Kidney epithelial cell (primary cell): ENCODE measurements around the gene ZNF350. TPM values are rescaled to one million over a fixed set of nuclear protein-coding genes. Genes with fewer than 3 reads are reported as not detected.

Experiments
- DNase-seq: peaks from one replicate; pipeline ENCODE4 v3.0.0-alpha.2; 2010; ENCODE audit warnings: low read depth
- H3K27me3 ChIP-seq: 2 replicates; pipeline ENCODE4 v1.6.0; 2011; ENCODE audit warnings: low read length; ENCODE audit not compliant: control insufficient read depth, insufficient read depth
- H3K36me3 ChIP-seq: 2 replicates; pipeline ENCODE4 v1.5.1; 2011; ENCODE audit warnings: low read length; ENCODE audit not compliant: control insufficient read depth, insufficient read depth
- H3K4me3 ChIP-seq: 2 replicates; pipeline ENCODE4 v1.5.1; 2011; ENCODE audit warnings: low read depth, mild to moderate bottlenecking, control low read depth, low read length
- total RNA-seq: library from RNA; depleted of rRNA; stranded (reverse); fragments of >200 nt; gene quantifications from 2 replicates; pipeline ENCODE4 v1.2.3, GENCODE V29; 2015
- TF ChIP-seq, protein P1 (sequence below): IDR thresholded peaks from 2 replicates; pipeline ENCODE4 v1.5.1; 2011; ENCODE audit warnings: mild to moderate bottlenecking, moderate library complexity, low read length, control low read depth, inconsistent platforms; ENCODE audit not compliant: insufficient read depth, poor library complexity, severe bottlenecking

ZNF350 gene
- total RNA-seq, 1 donor from 2014 or later = 10.4 TPM

GRCh38 chr19:51919606-51920005, 67.0 kb downstream of the ZNF350 start:
- no peak overlapping the region for H3K4me3 ChIP-seq
- DNase-seq = no peak

DNA sequence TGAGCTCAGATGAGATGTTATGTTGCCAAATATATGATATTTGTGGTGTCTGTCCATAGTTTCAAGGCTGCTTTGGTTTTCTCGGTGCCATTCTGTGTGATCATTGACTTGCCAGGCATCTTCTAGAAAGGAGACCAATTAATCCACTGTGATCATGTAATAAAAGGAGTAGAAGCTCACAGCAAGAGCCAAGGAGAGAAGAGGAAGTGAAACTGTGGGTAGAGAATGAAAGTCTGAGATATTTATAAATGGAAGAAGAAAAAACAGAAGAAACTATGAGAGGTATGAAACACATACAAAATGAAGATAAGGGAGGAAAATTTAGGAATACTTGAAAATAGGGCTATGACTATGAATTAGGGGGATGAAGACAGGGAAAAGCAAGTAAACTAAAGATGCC, 70.5 kb downstream of the ZNF350 start:
- TF ChIP-seq, protein P1, sequence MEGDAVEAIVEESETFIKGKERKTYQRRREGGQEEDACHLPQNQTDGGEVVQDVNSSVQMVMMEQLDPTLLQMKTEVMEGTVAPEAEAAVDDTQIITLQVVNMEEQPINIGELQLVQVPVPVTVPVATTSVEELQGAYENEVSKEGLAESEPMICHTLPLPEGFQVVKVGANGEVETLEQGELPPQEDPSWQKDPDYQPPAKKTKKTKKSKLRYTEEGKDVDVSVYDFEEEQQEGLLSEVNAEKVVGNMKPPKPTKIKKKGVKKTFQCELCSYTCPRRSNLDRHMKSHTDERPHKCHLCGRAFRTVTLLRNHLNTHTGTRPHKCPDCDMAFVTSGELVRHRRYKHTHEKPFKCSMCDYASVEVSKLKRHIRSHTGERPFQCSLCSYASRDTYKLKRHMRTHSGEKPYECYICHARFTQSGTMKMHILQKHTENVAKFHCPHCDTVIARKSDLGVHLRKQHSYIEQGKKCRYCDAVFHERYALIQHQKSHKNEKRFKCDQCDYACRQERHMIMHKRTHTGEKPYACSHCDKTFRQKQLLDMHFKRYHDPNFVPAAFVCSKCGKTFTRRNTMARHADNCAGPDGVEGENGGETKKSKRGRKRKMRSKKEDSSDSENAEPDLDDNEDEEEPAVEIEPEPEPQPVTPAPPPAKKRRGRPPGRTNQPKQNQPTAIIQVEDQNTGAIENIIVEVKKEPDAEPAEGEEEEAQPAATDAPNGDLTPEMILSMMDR = no peak
- DNase-seq = no peak
- Histone ChIP-seq H3K36me3 (no peaks in the 10 kb centered on the region), H3K27me3 (no peaks in the 10 kb centered on the region), H3K4me3 (no peak overlapping the region)

More at GRCh38 chr19:51919606-51920005, 67.0 kb downstream of the ZNF350 start:
- Histone ChIP-seq H3K36me3 (no peaks in the 10 kb centered on the region), H3K27me3 (no peaks in the 10 kb centered on the region)
- TF ChIP-seq, protein P1 = no peak

DNA sequence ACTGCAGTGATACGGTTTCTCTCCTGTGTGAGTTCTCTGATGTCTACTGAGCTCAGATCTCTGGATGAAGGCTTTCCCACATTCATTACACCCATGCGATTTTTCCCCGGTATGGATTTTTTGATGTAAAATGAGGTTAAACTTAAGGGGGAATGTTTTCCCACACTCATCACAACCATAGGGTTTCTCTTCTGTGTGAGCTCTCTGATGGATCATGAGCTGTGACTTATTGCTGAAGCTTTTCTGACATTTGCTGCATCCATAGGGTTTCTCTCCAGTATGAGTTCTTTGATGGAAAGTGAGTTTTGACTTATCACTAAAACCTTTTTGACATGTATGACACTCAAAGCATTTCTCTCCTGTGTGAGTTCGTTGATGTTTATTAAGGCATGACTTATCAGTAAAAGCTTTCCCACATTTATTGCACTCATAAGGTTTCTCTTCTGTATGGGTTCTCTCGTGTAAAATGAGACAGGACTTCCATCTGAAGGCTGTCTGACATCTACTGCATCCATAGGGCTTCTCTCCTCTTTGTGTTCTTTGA, 71.2 kb downstream of the ZNF350 start:
- no peaks in the 10 kb centered on the region for H3K27me3 ChIP-seq
- DNase-seq = no peak
- H3K4me3 ChIP-seq = no peak overlapping the region
- TF ChIP-seq, protein P1 = no peak
- no peaks in the 10 kb centered on the region for H3K36me3 ChIP-seq

Other genes starting within 250 kb of the ZNF350 start
- gene FPR1, start 235.0 kb downstream of the ZNF350 start, total RNA-seq = not detected in 2 replicates
- gene FPR2, start 225.7 kb downstream of the ZNF350 start, total RNA-seq = not detected in 2 replicates
- gene FPR3, start 191.7 kb downstream of the ZNF350 start, total RNA-seq = not detected in 2 replicates
- 4.0 and 10.2 TPM in 2 replicates for gene ZNF577, start 98.9 kb downstream of the ZNF350 start, total RNA-seq
- 10.3 and 10.6 TPM in 2 replicates for gene ZNF649, start 81.8 kb downstream of the ZNF350 start, total RNA-seq
- gene ZNF613, start 59.4 kb downstream of the ZNF350 start, total RNA-seq = 3.4 and 5.8 TPM in 2 replicates
- 3.2 and 13.1 TPM in 2 replicates for gene ZNF615, start 21.4 kb upstream of the ZNF350 start, total RNA-seq
- 4.3 and 7.0 TPM in 2 replicates for gene ZNF614, start 41.5 kb upstream of the ZNF350 start, total RNA-seq
- 4.3 and 4.7 TPM in 2 replicates for gene ZNF432, start 62.0 kb upstream of the ZNF350 start, total RNA-seq
- 8.4 and 10.3 TPM in 2 replicates for gene ZNF841, start 108.9 kb upstream of the ZNF350 start, total RNA-seq
- gene ZNF616, start 153.1 kb upstream of the ZNF350 start, total RNA-seq = 4.6 and 12.9 TPM in 2 replicates
- 4.8 and 9.9 TPM in 2 replicates for gene ZNF836, start 184.8 kb upstream of the ZNF350 start, total RNA-seq
- gene PPP2R1A, start 203.2 kb upstream of the ZNF350 start, total RNA-seq = 329 and 361 TPM in 2 replicates